GM21360 (cell line): ENCODE results near the gene ID2.

Source experiments
- ATAC-seq: cut with Tn5 transposase; IDR thresholded peaks from one replicate; pipeline ENCODE4 v1.9.1; 2021; ENCODE audit warnings: mild to moderate bottlenecking, moderate library complexity; ENCODE audit not compliant: unreplicated experiment

ID2 gene

DNA sequence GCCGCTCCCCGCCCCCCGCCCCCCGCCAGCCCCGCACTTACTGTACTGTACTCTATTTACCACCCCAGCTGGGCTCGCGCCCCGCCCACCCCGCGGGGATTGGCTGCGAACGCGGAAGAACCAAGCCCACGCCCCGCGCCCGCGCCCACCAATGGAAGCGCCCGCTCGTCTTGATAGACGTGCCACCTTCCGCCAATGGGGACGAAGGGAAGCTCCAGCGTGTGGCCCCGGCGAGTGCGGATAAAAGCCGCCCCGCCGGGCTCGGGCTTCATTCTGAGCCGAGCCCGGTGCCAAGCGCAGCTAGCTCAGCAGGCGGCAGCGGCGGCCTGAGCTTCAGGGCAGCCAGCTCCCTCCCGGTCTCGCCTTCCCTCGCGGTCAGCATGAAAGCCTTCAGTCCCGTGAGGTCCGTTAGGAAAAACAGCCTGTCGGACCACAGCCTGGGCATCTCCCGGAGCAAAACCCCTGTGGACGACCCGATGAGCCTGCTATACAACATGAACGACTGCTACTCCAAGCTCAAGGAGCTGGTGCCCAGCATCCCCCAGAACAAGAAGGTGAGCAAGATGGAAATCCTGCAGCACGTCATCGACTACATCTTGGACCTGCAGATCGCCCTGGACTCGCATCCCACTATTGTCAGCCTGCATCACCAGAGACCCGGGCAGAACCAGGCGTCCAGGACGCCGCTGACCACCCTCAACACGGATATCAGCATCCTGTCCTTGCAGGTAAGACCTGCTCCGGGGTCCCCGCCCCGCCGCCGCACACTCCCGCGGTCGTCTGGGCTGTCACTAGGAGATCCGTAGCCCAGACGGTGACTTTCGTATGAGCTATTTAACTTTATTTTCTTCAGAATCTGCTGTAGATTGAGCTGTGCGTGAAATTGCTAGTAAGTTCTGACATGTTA lies at the start of gene ID2:
Gene ID2, plus strand, starts transcription at position 271 of the 907 bp plus-strand sequence. Its CDS starts 110 bp downstream, at position 381.
- ATAC-seq, result peak; percentile 53

GRCh38 chr2:8632755-8633154 lies 49.1 kb upstream of the ID2 start:
- ATAC-seq, result no peak

DNA sequence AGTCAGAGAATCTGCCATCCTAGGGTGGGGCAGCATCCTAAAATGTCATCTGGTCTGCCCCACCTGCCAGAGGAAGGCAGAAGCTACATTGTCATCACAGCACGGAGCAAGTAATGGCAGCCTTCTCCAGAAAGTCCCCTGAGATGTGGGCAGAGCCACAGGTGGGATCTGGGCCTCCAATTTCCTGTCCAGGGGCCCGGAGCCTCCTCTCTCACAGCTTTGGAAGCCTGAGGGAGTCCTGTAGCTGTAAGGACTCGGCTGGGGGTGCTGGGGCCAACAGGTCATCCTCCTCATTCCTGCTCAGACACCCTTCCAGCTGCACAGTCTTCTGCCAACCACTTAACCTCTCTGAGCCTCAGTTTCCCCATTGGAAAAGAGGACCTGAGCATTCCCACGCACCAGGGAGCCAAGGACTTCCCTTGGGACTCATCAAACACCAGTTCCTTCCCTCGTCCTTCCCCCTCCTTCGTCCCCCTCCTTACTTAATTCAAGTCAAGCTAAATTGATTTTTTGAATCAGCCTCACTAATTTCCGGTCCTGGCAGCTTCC lies 48.6 kb upstream of the ID2 start:
- no peak for ATAC-seq

GRCh38 chr2:8633735-8634313 lies 48.0 kb upstream of the ID2 start:
- ATAC-seq, result no peak

DNA sequence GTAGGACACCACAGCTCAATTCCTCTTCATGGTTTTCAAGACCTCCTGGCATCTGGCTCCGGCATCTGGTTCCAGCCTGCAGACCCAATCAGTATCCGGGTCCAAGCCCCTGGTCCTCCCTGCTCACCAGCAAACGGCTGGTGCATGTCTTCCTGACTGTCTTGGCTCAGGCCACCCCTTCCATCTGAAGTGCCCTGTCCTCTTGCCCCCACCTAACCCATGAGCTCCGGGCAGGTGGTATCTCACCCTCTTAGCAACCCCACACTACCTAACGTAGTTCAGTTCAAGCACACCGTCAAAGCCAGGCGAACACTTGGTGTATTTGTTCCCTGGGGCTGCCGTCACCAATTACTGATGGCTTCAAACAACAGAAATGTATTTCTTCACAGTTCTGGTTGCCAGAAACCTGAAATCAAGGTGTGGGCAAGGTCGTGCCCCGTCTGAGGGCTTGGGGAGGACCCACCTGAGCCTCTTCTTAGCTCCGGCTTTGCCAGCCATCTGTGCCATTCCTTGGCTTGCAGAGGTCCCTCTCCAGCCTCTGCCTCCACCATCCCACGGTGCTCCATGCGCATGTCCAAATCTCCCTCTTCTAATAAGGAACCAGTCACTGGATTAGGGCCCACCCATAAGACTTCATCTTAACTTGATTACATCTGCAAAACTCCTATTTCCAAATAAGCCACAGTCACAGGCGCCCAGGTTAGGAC lies 47.2 kb upstream of the ID2 start:
- no peak for ATAC-seq

DNA sequence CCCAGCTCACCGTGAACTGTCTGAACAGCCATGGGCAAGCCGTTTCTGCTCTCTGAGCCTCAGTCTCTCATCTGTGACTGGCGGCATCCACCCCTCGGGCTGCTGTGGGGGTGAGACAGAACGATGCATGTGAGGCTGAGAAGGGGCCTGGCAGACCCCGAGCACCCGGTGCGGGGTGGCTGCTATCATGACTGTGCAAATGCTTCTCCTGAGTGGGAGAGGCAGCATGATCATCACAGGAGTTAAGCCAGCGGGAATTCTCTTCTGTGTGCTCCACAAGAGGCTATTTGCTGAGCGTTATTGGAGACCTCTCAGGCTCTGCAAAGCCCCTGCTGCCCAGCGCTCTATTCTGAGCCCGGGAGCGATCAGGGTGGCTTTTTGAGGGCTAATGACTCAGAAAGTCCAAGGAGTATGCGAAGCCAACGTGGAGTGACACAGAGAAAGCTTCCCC lies 45.8 kb upstream of the ID2 start:
- no peak for ATAC-seq

- no peak for ATAC-seq
These were observed 44.9 kb upstream of the ID2 start for GRCh38 chr2:8636721-8637636.

GRCh38 chr2:8638327-8638726 lies 43.5 kb upstream of the ID2 start:
- ATAC-seq, result no peak

GRCh38 chr2:8639122-8639635 lies 42.7 kb upstream of the ID2 start:
- ATAC-seq, result no peak

DNA sequence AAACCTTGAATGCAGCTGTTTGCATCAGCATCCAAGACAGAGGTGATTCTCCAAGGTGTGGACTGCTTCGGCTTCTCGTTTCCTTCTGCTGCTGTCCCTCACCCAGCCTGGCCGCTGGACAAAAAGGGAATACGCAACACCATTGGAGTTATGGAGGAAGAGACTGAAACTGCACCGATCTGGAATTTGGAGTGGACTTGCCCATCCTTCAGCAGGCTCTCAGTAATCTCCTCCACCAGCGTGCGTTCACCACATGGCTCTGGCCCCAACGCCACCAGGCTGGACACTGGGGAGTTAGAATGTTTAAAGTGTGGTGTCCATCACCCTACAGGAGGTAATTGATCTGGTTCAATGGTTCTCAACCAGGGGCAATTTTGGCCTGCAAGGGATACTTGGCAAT lies 41.4 kb upstream of the ID2 start:
- ATAC-seq, result no peak

DNA sequence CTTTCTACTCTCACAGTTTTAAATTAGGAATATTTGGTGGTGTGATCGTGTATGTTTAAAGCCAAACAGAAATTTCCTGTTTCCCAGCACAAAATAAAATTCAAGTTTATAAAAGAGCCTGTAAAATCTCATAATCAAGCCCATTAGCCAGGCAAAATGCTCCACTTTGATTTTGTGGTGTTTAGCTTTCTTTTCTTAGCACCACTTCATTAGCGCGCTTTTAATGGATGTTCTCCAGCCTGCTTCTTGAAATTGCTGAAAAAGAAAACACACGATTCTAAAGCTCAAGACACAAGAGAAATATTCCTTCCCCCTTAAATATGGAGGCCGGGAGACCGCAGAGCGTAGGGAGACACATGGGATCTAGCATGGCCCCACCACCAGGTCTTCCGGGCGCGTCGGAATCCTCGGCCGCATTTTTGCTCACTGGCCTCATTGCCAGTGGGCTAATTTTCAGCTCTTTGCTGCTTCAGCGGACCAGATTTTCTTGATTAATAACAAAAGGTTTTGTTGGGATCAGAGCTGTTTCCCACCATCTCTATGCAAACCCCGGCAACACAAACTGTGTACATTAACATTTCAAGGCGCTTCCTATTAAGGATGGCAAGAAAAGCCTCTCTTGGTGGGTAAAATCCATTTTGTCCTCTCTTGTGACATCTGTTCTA lies 40.4 kb upstream of the ID2 start:
- ATAC-seq, result no peak

DNA sequence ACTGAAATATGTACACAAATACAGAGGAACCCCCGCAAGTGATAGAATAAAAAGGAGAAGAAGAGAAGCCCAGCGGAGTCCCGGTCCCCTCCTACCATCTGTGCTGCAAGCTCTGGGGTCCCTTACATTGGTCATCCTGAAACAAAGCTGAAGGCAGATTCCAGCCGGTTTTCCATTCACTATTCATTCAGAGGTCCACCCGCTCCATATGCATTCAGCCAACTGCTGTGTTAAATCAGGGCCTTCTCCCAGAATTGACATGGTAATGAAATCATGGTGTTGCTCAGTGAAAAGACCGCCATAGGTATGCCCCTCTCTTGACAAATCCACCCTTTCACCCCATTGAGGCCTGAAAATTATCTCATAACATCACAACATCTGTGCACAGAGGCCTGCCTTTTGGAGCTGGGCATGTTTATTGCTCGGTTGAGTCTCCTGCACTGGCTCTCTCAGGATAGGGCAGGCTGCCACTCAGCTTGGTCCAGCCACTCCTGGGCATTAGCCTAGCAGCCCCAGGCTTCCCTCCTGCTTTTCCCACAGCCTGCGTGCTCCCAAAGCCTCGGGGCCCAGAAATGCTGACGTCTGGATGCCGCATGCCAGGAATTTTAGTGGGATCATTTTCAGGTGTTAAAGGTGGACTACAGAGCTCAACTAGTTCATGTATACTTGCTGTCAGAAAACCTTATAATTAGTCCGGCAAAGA lies 39.3 kb upstream of the ID2 start:
- ATAC-seq, result no peak

DNA sequence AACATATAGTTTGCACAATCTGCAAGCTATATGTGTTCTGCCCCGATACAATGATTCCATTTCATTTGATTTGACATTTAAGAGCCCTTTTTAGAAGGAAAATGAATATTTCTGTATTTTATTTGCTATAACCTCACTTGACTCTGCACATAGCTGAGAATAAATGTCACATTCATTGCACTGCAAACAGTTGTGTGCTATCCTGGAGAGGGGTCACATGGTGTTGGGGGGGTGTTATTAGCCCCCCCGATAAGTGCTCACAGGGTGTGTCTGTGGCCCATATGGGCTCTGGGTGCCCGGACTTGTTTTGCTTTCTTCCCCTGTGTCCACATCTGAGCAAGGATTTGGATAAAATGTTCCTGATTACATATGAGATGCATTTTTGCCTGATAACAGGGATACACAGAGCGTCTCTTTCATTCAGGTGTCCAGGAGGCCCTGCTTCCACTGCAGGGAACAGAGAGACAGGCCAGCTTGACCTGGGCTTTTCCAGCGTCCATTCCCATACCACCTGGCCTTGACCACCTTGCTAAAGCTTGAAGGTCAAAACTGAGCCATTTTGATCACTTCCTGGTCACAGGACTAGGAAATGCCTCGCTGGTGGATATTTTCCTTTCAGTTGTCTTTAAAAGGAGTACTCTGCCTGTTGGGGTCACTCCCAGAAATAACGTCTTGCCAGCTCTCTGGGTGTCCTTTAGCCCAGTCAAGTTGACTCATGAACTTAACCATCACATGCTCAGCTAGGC lies 38.4 kb upstream of the ID2 start:
- ATAC-seq, result no peak

- ATAC-seq, result no peak
These were observed 37.9 kb upstream of the ID2 start for GRCh38 chr2:8643996-8644356.

GRCh38 chr2:8644605-8645175 lies 37.2 kb upstream of the ID2 start:
- ATAC-seq, result no peak

GRCh38 chr2:8645176-8645831 lies 36.6 kb upstream of the ID2 start:
- ATAC-seq, result no peak

GRCh38 chr2:8646731-8647461 lies 35.0 kb upstream of the ID2 start:
- ATAC-seq, result no peak
